GM12872 (cell line): ENCODE results near the gene SEMA3E.

ENCODE experiments used
- TF ChIP-seq, protein P1 (sequence below): IDR thresholded peaks from 3 replicates; pipeline ENCODE4 v1.5.1; 2011; ENCODE audit warnings: low read depth, mild to moderate bottlenecking, low read length, moderate library complexity; ENCODE audit not compliant: insufficient read depth

SEMA3E gene

DNA sequence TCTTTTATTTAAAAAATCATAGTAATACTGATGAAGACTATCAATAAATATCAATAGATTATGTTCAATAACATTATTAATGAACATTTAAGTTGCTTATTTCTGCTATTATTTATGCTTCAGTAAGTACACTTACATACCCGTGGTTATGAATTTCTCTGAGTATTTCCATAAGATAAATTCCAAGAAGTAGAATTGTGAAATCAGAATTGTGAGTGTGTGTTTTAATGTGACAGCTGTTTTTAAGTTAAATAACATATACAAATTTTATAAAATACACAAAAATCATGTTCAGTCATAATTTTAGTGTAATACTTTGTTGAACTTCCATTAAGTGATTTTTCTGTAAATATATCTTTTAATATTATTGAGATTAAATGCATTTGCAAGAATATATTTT is 37.5 kb upstream of the SEMA3E start:
- TF ChIP-seq, protein P1, sequence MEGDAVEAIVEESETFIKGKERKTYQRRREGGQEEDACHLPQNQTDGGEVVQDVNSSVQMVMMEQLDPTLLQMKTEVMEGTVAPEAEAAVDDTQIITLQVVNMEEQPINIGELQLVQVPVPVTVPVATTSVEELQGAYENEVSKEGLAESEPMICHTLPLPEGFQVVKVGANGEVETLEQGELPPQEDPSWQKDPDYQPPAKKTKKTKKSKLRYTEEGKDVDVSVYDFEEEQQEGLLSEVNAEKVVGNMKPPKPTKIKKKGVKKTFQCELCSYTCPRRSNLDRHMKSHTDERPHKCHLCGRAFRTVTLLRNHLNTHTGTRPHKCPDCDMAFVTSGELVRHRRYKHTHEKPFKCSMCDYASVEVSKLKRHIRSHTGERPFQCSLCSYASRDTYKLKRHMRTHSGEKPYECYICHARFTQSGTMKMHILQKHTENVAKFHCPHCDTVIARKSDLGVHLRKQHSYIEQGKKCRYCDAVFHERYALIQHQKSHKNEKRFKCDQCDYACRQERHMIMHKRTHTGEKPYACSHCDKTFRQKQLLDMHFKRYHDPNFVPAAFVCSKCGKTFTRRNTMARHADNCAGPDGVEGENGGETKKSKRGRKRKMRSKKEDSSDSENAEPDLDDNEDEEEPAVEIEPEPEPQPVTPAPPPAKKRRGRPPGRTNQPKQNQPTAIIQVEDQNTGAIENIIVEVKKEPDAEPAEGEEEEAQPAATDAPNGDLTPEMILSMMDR: no peak

DNA sequence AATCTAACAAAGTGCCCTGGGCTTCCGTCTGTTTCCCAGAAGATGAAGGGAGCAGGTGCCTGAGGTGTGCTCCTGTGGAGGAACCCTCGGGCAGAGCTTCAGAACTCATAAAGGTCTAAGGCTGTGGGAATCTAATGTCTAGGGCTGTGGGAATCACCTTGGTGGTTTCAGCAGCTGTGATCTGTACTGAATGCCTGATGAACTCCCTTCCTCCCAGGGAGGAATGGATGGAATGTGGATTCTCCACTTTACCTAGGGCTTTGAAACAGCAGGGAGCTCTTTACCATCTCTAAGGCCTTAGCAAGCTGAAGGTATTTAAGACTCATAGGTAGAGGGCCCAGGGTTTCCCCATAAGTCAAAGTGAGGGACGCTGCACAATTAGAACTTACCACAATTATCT is 36.0 kb upstream of the SEMA3E start:
- TF ChIP-seq, protein P1: no peak

DNA sequence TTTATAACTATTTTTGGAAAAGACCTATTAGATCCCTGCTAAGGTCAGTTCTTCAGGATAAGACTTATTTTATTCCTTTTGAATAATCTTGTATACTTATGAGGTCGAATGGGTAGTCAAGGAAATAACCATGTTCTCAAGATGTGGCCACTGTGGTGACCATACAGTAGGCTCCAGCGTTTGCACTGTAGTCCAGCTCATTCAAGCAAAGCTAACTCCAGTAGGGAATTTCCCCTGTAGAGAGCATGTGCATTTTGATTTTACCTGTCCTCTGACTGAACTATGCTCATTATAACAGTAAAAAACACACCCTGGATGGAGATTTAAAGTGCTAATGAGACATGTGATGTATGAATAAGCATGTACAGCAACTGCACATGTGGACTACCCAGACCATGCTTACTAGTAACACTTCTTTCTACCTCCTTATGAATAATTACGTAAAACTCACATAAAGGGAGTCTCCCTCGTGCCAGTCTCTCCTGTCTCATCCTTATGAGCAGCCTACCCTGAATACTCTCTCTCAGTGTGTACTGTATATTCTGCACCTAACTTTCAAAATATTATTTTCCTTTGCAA is 32.4 kb upstream of the SEMA3E start:
- TF ChIP-seq, protein P1: no peak

DNA sequence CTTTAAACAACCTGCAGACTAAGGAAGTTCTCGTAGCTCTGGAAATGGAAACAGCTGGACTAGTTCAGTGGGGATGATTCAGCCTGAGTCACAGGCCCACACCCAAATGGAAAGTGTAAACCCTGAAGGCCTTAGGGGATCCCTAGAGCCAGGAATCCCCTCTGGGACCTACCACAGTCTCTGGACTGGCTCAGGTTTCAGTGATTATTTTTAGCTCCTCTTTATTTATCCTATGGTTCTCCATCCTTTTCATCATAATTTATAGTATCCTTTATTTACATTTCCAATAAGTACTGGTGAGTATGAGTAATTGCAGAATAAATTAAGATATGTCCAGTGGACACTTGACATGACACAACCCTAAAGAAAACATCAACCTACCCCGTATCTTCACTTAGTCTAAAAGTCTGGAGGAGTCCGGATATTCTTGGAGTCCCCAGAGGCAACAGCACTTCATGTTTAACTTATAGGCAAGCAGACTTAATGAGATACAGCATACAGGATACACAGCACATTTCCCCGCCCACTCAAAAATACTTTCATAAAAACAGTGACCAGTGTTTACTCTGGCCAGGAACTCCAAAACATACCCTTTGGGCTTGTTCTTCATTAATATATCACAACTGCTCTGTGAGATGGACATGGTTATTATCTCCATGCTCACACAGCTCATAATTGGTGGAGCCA is 28.4 kb upstream of the SEMA3E start:
- TF ChIP-seq, protein P1: no peak

DNA sequence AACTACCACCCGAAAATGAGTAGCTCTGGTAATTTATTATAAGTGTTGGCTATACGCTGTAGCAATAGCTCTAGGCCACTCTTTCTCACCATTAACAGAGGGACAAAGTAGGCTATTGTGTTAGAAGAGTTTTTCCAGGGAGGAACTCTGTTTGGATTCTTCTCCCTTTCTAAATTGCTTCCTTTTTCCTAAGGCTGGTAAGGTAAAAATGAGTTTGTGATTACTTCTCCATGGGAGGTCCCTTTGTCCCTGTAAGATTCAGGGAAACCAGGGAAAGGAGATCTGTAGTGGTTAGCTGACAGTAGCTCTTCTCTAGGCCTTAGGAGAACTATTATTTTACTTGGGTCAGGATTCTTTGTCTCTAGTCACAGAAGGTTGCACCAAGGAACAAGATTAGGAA is 23.2 kb upstream of the SEMA3E start:
- TF ChIP-seq, protein P1: no peak

DNA sequence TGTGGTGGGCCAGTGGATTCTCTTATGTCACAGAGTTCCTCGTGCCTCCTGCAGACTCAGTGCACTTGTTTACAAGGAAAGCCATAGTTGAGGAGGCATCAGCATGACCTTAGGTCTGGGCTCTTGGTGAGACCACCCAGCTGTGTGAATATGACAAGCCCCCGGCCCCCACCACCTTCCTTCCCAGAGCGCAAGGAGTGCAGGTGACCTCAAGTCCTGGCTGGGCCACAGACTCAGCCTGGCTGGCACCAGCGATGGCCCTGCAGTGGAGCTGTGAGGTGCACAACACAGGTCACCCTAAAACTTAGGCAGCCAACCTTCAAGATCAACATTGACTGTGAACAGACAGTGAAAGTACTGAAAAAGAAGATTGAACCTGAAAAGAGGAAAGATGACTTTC is 14.2 kb upstream of the SEMA3E start:
- TF ChIP-seq, protein P1: no peak

DNA sequence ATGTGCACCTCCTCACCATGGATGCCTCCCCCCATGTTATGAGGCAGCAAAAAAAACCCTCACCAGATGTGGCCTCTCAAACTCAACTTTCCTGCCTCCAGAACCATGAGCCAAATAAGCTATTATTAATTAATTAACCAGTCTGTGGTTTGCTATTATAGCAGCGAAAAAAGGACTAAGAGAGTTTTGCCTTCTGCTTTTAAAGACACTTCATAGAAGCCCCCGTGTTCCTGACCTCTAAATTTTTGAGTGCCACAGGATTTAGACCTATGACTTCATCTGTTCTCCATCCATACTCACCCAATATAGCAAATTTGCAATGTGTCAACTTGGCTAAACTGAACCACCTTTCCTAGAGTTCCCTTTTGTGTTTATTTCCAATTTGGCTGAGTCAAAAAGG is 9.2 kb upstream of the SEMA3E start:
- TF ChIP-seq, protein P1: no peak
